A673 (cell line): ENCODE results near the gene CDPF1. TPM values are rescaled to one million over a fixed set of nuclear protein-coding genes. Genes with fewer than 3 reads are reported as not detected.

ENCODE experiments used
- Bru-seq: library from RNA; stranded (reverse); fragments of 400-500 nt; gene quantifications from one replicate; lab custom pipeline; 2021; lab: Mats Ljungman, UMichigan
- BruChase-seq, 2 experiments: library from RNA; stranded (reverse); fragments of 400-500 nt; gene quantifications; one replicate each; lab custom pipeline; 2021; lab: Mats Ljungman, UMichigan
- BruUV-seq: library from RNA; stranded (reverse); fragments of 400-500 nt; replicated peaks from 2 replicates; lab custom pipeline; 2021; lab: Mats Ljungman, UMichigan
- CTCF ChIA-PET: fragments of 300-600 bp; sonication (Branson Sonifier 250); formaldehyde crosslinking; loops from one replicate; lab custom pipeline; 2022; ENCODE audit warnings: antibody characterized with exemption; lab: Charles Lee
- POLR2A ChIA-PET: fragments of 300-600 bp; sonication (Branson Sonifier 250); formaldehyde crosslinking; loops from one replicate; lab custom pipeline; 2022; ENCODE audit warnings: antibody characterized with exemption; ENCODE audit not compliant: low non-redundant PET; lab: Charles Lee
- DNase-seq: peaks from one replicate; pipeline ENCODE4 v3.0.0-alpha.2; 2015; ENCODE audit warnings: low spot score
- H3K27ac ChIP-seq: fragments of 200-600 bp; sonication (generic); 2 replicates; pipeline ENCODE4 v1.5.1; 2016; ENCODE audit warnings: mixed run types, low read depth, mild to moderate bottlenecking, mixed read lengths, antibody characterized with exemption, low read length; ENCODE audit not compliant: poor library complexity, severe bottlenecking
- H3K27me3 ChIP-seq: fragments of 200-600 bp; sonication (generic); replicated peaks from 2 replicates; pipeline ENCODE4 v1.6.1; 2017; ENCODE audit warnings: mixed run types, low read depth, mild to moderate bottlenecking, mixed read lengths, antibody characterized with exemption, low read length; ENCODE audit not compliant: insufficient read depth, poor library complexity
- H3K36me3 ChIP-seq: fragments of 200-600 bp; sonication (generic); 2 replicates; pipeline ENCODE4 v1.6.1; 2016; ENCODE audit warnings: mixed run types, mild to moderate bottlenecking, mixed read lengths, antibody characterized with exemption, low read length; ENCODE audit not compliant: insufficient read depth, poor library complexity, severe bottlenecking
- H3K4me1 ChIP-seq: fragments of 200-600 bp; sonication (generic); 2 replicates; pipeline ENCODE4 v1.6.1; 2017; ENCODE audit warnings: mixed run types, mild to moderate bottlenecking, mixed read lengths, antibody characterized with exemption, low read length; ENCODE audit not compliant: insufficient read depth, poor library complexity, severe bottlenecking
- H3K4me3 ChIP-seq: fragments of 200-600 bp; sonication (generic); 2 replicates; pipeline ENCODE4 v1.5.1; 2016; ENCODE audit warnings: low read depth, mixed run types, mild to moderate bottlenecking, mixed read lengths, low read length; ENCODE audit not compliant: poor library complexity, severe bottlenecking
- H3K9me3 ChIP-seq: fragments of 200-600 bp; sonication (generic); 2 replicates; pipeline ENCODE4 v1.6.1; 2016; ENCODE audit warnings: mixed run types, low read depth, mild to moderate bottlenecking, mixed read lengths, antibody characterized with exemption, low read length; ENCODE audit not compliant: poor library complexity, severe bottlenecking
- EZH2 ChIP-seq: fragments of 200-600 bp; sonication (generic); IDR thresholded peaks from 2 replicates; pipeline ENCODE4 v1.6.1; 2017; ENCODE audit warnings: borderline replicate concordance, low read depth, mild to moderate bottlenecking, mixed read lengths, antibody characterized with exemption, low read length; ENCODE audit not compliant: poor library complexity, severe bottlenecking
- intact Hi-C: fragments of 100-400 bp; cut with micrococcal nuclease; formaldehyde crosslinking; loops from one replicate; pipeline ENCODE4 v1.10.0; 2022; ENCODE audit not compliant: unreplicated experiment
- long read RNA-seq: library from polyadenylated mRNA; stranded (forward); transcript quantifications from one replicate; pipeline ENCODE4 v2.0.0, GENCODE V29; 2022
- total RNA-seq: library from RNA; stranded (reverse); gene quantifications from 2 replicates; pipeline ENCODE4 v1.2.3, GENCODE V29; 2021
- TF ChIP-seq, protein P1 (sequence below): fragments of 300-800, 200-600 bp; sonication (generic); conservative IDR thresholded peaks from 2 replicates; pipeline ENCODE4 v1.5.1; 2017; ENCODE audit warnings: low read depth, mild to moderate bottlenecking, antibody characterized with exemption, low read length, moderate library complexity, mixed read lengths

Gene CDPF1, protein sequence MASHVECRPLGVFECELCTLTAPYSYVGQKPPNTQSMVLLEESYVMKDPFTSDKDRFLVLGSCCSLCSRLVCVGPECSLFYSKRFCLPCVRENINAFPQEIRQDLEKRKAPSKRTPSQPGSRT
- total RNA-seq (7.0 and 12.4 TPM in 2 replicates), Bru-seq, nascent RNA (percentile 56 among the genes with signal in this experiment), BruChase-seq, experiment 1, labeled RNA remaining after a 2-hour chase (percentile 60 among the genes with signal in this experiment), BruChase-seq, experiment 2, labeled RNA remaining after a 6-hour chase (percentile 55 among the genes with signal in this experiment)
- long read RNA-seq, transcript CDPF1-205 (3 exons, 498 nt): minor isoform, 8 of 33 reads
- long read RNA-seq, transcript CDPF1-201 (4 exons, 1,875 nt): major isoform, 10 of 33 reads
- long read RNA-seq, partial matches to known transcripts: 1 of 33 reads
- long read RNA-seq, other reads (novel, unspliced or antisense): 10 of 33 reads

DNA sequence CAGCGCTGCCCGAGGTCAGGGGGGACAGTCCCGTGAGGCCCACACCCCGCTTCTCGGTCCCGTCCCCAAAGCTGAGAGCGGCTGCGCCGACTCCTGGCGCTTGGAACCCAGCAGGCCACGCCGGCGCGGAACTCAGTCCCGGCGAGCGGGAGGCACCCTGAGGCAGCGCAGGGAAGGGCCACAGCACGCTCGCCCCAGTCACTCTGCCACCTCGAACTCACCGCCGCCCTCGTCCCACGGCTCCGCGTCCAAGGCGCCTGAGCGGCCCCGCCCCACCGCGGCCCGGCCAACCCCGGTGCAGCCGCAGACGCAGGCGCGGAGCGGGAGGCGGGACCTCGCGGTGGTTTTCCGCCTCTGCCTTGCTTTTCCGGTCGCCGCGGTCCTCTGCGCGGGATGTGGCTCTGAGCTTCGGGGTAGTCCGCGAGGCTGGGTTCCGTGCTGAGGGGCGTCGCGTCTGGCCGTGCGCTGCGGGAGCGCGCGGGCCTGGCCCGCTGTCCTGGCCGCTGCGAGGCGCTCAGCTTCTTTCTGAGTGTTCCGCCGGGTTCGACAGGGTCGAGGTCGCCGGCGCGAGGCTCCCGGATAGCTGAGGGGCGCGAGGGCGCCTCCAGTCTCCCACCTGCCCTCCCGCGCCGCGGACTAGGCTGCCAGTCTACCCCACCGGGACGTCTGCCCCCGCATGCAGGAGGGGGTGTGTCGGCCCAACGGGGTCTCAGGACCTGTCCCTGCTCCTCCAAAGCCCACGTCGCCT, at the start of gene CDPF1:
Gene CDPF1 (minus strand): TSS at position 259 of the 748 bp plus-strand sequence. CDS start 2,009 bp downstream, outside the sequence.
- no peak for TF ChIP-seq EZH2
- TF ChIP-seq, protein P1, sequence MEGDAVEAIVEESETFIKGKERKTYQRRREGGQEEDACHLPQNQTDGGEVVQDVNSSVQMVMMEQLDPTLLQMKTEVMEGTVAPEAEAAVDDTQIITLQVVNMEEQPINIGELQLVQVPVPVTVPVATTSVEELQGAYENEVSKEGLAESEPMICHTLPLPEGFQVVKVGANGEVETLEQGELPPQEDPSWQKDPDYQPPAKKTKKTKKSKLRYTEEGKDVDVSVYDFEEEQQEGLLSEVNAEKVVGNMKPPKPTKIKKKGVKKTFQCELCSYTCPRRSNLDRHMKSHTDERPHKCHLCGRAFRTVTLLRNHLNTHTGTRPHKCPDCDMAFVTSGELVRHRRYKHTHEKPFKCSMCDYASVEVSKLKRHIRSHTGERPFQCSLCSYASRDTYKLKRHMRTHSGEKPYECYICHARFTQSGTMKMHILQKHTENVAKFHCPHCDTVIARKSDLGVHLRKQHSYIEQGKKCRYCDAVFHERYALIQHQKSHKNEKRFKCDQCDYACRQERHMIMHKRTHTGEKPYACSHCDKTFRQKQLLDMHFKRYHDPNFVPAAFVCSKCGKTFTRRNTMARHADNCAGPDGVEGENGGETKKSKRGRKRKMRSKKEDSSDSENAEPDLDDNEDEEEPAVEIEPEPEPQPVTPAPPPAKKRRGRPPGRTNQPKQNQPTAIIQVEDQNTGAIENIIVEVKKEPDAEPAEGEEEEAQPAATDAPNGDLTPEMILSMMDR: no peak
- H3K36me3 ChIP-seq: no peaks in the 10 kb centered on the region
- no peaks in the 10 kb centered on the region for H3K9me3 ChIP-seq
- intact Hi-C loops: loop anchor here (2.0 kb wide), 1 partner anchor 47 kb away; the partner anchor contains the start of gene GTSE1
- H3K4me3 ChIP-seq: peak within 1 kb of the TSS; percentile 93
- DNase-seq: peak; percentile 92
- H3K4me1 ChIP-seq: peaks cover 17% of the 10 kb centered on the region
- POLR2A ChIA-PET: no interaction called here
- CTCF ChIA-PET: interaction anchor here (0.5 to 1.5 kb wide), 2 partner anchors 128 to 134 kb away, joined by 5 read pairs; no protein-coding TSS in a partner anchor
- no peaks in the 10 kb centered on the region for H3K27me3 ChIP-seq
- no TSS peak for BruUV-seq
- peak within 1 kb of the TSS; percentile 91 for H3K27ac ChIP-seq

GRCh38 chr22:46299101-46299500, 49.0 kb upstream of the CDPF1 start:
- Histone ChIP-seq H3K27me3 (no peaks in the 10 kb centered on the region), H3K4me3 (no peak overlapping the region), H3K9me3 (no peaks in the 10 kb centered on the region), H3K27ac (no peak overlapping the region), H3K36me3 (peaks cover 52% of the 10 kb centered on the region), H3K4me1 (peaks cover 19% of the 10 kb centered on the region)
- CTCF ChIA-PET: no interaction called here
- no peak for TF ChIP-seq EZH2
- TF ChIP-seq, protein P1: no peak
- POLR2A ChIA-PET: interaction anchor here (0.7 kb wide), 1 partner anchor 21 kb away, joined by 3 read pairs; no protein-coding TSS in a partner anchor
- no TSS peak for BruUV-seq
- no peak for DNase-seq
- intact Hi-C loops: no loop called here

GRCh38 chr22:46297151-46297812, 47.2 kb upstream of the CDPF1 start:
- TSS peak; percentile 52 for BruUV-seq
- ChIA-PET CTCF (no interaction called here), POLR2A (no interaction called here)
- peak overlapping the region; percentile 79 for H3K4me3 ChIP-seq
- DNase-seq: peak; percentile 31
- no peaks in the 10 kb centered on the region for H3K27me3 ChIP-seq
- H3K4me1 ChIP-seq: peaks cover 28% of the 10 kb centered on the region
- peak overlapping the region; percentile 86 for H3K27ac ChIP-seq
- intact Hi-C loops: loop anchor here (2.0 kb wide), 1 partner anchor 46 kb away; the partner anchor contains the start of gene CDPF1
- no peak for TF ChIP-seq EZH2
- TF ChIP-seq, protein P1: no peak
- no peaks in the 10 kb centered on the region for H3K9me3 ChIP-seq
- peaks cover 34% of the 10 kb centered on the region for H3K36me3 ChIP-seq
